HG03354 (cell line): ENCODE results near the gene SSR2.
"Not testable (repeated sequence)": the region's sequence is repeated elsewhere in the genome, so short reads cannot be mapped to it uniquely, and the experiment has no call there.

Experiments used
- ATAC-seq: cut with Tn5 transposase; IDR thresholded peaks from one replicate; pipeline ENCODE4 v1.9.1; 2021; ENCODE audit warnings: mild to moderate bottlenecking; ENCODE audit not compliant: unreplicated experiment, poor library complexity, severe bottlenecking

Gene SSR2

DNA sequence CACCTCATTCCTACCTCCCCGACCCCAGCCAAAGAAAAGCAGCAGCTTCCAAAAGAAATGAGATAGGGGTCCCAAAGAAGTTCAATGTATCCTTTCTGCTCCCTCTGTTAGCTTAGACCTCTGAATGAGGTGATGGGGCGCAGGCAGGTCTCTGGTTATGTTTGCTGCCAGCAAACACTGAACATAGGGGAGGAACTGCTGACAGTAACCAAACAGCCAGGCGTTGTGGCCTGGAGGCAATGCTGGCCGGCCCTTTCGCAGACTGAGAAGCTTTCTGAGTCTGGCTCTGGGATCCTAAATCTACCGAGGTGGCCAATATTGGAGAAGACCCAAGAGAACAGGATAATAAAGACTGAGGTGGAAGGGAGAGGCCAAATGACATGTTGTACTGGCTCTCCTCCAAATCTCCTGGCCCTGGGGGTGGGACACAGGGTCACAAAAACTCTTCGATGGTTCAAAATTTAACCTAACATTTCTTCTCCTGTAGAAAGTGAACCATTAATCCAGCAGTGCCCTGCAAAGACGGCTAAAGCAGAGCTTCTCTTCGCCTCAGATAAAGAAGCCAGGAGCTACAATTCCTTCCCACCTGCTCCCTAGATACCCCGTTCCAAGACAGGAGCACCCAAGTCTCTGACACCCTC is 19.6 kb downstream of the SSR2 start:
- ATAC-seq = no peak

GRCh38 chr1:155999964-156000363 is 20.8 kb downstream of the SSR2 start:
- ATAC-seq = no peak

- no peak for ATAC-seq
Observed at GRCh38 chr1:155996166-155996565, 24.6 kb downstream of the SSR2 start.

DNA sequence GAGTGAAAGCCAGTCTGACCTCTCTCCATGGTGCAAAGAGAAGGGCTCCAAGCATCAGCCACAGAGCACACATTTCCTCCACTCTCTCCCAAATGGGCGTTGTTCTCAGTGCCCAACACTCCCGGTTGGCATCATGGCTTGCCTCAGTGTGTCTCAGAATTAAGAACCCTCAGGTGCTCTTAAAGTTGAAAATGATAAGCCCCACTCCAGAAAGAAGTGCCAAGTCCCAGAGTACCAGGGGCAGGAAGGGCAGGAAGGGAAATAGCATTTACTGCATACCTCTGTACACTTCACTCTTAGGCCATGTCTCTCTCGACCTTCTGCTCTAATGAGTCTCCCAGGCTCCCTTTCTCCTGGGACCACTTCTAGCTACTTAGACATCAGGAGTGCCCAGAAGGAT is 27.2 kb downstream of the SSR2 start:
- ATAC-seq = no peak

DNA sequence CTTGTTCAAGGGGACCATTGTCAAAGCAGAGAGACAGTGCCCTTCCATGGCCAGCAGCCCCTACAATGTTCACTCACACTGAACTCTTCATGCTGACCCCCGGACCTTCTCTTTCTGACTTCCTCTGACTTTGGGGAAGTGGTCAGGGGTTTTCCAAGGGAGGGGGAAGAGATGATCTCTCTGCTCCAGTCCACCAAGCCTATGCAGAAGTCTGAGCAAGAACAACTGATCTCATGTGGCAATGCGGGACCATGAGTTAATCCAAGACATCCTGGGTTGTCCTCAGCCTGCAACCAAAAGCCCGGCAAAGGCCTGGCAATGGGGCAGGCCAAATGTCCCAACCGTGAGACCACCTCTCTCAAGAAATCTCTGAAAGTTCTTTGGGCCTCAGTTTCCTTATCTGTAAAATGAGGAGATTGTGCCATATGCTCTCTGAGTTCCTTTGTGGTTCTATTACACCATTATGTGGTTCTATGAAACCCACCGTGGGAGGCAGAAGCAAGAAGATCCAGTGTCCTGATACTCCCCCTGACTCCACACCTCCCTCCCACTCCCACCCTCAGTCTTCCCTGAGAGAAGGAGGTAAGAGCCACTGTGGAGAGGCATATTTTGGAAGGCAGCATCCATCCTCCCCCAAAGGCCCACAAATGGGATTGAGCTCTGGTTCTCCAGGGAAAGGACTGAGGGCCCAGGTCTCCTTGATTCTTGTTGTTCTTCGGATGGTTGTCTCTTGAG is 30.6 kb downstream of the SSR2 start:
- peak; percentile 31 for ATAC-seq

DNA sequence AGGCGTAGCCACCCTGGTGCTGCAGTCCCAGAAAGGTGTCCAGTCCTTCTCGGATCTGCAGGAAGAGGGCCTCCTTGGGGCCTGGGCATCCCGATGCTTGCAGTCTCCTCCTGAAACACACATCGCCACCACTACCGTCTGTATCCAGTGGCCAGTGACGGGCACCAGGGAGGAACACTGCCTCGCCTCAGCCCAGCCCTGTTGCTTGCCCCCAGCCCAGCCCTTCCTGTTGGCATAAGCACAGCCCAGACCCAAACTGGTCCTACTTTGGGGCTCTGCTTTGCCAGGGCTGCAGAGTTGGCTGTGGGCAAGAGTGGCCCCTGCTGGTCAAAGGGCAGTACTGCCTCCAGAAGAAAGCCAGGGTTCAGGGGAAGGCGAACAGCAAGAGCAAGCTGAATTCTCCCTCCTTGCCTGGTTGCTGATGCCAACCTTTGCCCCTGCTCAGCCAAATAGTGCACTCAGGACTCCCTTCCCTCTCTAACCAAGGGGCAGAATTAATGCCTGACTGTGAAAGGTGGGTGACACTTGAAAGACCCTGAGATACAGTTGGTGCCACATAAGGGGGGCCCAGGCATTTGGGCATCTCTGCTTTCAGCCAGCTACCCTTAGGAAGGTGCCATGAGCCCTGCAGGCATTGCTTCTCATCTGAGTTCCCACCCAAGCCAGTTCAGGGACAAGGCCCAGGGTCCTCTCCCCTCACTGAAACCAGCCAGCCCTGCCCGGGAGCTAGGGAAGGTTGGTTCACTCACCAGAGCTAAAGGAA is 31.3 kb downstream of the SSR2 start:
- ATAC-seq = peak; percentile 72

DNA sequence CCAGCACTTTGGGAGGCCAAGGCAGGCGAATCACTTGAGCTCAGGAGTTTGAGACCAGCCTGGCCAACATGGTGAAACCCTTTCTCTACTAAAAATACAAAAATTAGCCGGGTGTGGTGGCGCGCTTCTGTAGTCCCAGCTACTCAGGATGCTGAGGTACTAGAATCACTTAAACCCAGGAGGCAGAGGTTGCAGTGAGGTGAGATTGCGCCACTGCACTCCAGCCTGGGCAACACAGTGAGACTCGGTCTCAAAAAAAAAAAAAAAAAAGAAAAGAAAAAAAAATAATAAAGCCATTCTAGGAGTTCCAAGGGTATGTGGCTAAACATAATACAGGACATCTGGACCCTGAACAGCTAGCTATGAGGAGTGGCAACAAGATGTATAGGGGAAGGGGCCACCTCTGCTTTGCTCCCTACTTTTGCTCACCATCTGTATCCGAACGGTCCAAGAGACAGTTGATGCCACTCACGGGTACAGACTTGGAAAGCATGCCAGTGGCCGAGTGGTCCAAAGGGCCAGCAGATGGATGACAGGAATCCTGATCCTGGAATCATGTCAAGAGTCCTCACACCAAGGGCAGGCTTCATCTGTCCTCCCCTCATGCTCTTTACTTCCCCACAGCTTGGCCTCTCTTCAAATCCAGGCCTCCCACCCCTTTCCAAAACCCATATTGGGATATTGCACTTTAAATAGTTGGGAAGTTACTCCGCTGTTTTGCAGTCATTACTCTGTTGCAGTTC is 35.7 kb downstream of the SSR2 start:
- ATAC-seq = not testable (repeated sequence)

DNA sequence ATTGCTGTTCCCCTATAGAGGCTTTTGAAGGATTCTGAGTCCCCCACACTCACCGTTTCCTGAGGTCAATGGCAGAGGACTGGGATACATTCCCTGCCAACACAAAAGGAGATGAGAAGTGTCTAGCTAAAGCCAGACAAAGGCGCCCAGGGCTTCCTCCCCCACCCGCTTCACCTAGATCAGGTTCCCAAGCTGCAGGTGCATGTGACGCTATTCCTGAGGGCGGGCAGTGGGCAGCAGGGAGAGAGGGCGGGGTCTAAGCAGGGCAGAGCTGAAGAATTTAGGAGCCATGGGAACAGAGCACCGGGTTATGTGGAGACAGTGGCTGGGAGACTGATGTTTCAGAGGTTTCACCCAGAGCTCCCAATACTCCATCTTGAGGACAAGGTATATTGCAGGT is 36.4 kb downstream of the SSR2 start:
- no peak for ATAC-seq

DNA sequence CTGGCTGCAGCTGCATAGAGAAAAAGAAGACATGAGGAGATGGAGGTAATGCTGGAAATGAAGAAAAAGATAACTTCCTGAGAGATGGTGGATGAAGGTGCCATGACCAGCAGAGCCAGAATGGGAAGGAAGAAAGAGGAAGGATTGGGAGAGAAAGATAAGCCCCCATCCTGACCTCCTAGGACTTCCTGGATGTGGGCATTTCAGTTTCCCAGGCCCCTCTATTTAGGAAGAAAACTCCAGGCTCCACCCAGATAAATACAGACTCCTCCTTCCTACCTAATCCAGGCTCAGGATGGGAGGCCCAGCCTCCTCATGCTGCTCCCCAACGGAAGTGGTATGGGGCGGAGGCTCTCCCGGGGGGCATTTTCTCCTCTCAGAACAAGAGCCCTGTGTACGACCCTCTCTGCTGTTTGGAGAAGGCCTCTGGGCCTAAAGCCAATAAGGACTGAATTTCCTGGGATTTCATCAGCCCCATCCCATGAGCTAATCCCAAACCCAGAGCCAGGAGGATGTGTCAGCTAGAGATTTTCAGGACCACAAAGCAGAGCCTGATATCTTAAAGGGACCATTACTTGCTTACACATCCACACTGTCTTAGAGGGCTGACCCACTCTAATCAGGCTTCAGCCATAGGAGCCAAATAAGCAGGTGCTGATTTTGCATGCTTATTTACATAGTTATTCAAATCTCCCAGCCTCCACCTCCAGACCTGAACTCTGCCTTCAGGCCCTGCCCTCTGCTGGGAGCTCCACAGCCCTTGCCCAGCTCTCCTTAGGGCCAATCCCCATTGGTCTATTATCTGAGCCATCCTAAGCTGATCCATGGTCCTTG is 37.3 kb downstream of the SSR2 start:
- ATAC-seq = peak; percentile 64

GRCh38 chr1:155982106-155982505 is 38.6 kb downstream of the SSR2 start:
- no peak for ATAC-seq

GRCh38 chr1:155981266-155982088 is 39.3 kb downstream of the SSR2 start:
- no peak for ATAC-seq

- no peak for ATAC-seq
Observed at GRCh38 chr1:155979597-155980343, 41.0 kb downstream of the SSR2 start.

DNA sequence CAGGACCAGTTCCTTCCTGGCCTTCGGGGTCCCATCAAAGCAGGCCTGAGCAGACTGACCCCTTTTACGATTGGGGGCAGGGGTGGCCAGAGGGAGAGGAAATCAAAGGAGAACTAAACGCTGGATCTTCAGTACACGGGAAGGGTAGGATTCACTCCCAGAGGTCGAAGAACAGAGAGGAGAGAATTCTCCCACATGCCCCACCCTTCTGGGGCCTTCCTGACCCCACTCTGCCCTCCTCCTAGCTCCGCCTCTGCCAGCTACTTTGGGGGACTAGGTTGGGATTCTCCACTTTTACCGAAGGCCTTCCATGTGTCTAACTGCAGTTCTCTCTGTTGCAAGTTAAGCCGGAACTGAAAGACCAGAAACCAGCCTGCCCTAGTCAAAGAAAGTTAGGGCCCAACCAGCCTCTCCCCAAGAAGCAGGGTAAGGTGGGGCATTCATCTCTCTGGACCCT is 41.8 kb downstream of the SSR2 start:
- no peak for ATAC-seq

DNA sequence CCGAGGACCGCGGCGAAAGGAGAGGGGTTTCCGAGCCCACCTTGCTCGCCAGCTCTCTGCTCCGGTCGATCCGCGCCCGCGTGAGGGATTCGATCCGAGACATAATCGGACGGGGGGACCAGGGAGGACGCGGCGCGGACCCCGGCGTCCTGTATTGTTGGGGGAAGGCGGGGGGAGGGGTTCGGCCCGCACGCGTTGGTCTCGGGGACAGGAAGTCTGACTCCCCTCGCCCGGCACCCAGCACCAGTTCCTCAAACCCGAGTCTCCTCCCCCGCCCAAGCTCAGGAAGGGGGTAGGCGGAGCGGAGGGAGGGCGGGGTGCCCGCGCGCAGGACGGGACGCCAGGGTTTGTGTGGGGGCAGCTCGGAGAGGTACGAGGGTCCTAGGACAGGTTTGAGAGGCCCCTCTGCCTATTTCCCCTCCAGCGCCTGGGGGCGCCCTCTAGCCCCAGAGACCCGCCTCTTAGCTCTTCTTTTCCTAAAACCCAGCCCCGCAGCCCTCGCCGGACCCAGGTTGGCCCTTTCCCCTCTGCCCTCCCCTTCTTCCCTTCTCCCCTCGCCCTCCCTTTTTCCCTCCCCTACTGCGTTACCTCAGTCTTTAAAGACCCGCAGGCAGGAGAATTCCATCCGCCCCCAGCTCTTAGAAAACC is 42.3 kb downstream of the SSR2 start, which contains the start of gene ARHGEF2:
Gene ARHGEF2, minus strand, starts transcription at position 223 of the 648 bp plus-strand sequence. Its CDS starts 120 bp downstream, at position 103.
- ATAC-seq = peak; percentile 50

DNA sequence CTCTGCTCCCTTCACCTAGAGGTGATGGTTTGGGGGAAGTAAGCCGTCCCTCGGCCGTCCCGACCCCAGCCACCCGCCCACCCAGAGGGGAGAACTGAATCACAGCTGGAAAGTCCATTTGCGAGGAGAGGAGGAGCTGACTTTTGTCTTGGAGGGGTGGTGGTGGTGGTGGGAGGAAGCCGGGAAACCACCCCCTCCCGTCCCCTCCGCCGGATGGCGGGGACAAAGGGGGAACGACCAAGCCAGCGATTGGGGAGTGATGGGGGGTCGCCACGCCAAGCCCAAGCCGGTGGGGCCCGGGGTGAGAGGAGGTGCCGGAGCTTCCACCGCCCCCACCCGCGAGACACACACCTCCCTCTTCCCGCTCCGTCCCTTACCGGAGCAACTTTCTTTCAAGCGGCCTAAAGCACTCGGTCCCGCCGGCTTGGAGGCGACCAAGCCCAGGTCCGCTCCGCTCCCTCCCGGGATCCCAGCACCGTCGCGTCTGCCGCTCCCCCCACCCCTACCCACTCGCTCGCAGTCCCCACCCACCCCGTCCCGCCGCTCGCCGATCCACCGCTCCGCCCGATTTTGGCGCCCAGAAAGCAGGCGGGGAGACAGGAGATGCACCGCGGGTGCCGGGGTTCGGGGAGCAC is 42.9 kb downstream of the SSR2 start:
- ATAC-seq = peak; percentile 14

DNA sequence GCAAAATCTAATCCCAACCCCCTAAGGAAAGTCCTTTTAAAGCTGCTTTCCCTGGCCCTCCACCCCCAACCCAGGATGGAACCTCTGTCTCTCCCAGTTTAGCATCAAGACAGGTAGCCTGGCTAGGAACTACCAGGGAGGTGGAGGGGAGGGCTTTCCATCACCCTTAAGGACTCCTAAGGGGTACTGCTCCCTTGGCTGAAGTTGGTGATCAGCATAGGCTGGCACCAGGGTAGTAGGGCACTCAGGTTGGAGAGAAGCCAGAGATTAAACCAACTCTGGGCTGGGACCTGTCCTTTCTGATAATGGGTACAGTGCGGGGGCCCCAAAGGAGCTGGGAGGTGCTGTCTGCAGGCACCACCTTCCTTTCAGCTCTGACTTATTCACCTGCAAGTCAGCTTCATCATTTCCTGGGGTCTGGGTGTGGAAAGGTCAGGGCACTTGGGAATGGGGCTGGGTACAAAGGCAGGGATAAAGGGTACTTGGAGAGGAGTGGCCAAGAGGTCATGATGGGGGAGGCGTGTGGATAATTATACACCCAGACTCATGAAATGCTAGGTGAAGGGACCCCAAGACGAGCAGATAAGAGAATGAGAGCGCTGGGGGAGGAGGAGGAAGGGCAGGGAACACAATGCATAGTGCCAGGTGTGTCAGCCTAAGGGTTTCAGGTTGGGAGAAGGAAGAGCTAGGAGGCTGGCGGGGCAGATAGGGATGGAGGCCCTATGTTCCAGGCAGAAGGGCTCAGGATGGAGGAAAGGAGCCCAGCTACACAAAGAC is 43.6 kb downstream of the SSR2 start:
- no peak for ATAC-seq
